Calu3 (cell line): ENCODE measurements around the gene PPP1R14C. TPM values are rescaled to one million over a fixed set of nuclear protein-coding genes. Genes with fewer than 3 reads are reported as not detected.

ENCODE experiments used
- BruUV-seq: library from RNA; stranded (reverse); fragments of 400-500 nt; replicated peaks from 2 replicates; lab custom pipeline; 2021; lab: Mats Ljungman, UMichigan
- CTCF ChIA-PET: fragments of 300-600 bp; sonication (Branson Sonifier 250); formaldehyde crosslinking; loops from one replicate; lab custom pipeline; 2022; ENCODE audit warnings: antibody characterized with exemption; lab: Charles Lee
- DNase-seq: peaks from one replicate; pipeline ENCODE4 v3.0.0; 2022
- H3K27ac Mint-ChIP-seq: one replicate; pipeline ENCODE4 v1.8.0; 2022; ENCODE audit warnings: mixed read lengths; ENCODE audit not compliant: unreplicated experiment
- H3K27me3 Mint-ChIP-seq: one replicate; pipeline ENCODE4 v1.8.0; 2022; ENCODE audit warnings: mixed read lengths; ENCODE audit not compliant: unreplicated experiment
- H3K36me3 Mint-ChIP-seq: one replicate; pipeline ENCODE4 v1.8.0; 2022; ENCODE audit warnings: mild to moderate bottlenecking, moderate library complexity, mixed read lengths; ENCODE audit not compliant: insufficient read depth, unreplicated experiment
- H3K4me1 Mint-ChIP-seq: one replicate; pipeline ENCODE4 v1.8.0; 2022; ENCODE audit warnings: mild to moderate bottlenecking, low read depth, mixed read lengths; ENCODE audit not compliant: unreplicated experiment
- H3K4me3 Mint-ChIP-seq: one replicate; pipeline ENCODE4 v1.8.0; 2022; ENCODE audit warnings: mild to moderate bottlenecking, low read depth, moderate library complexity, mixed read lengths; ENCODE audit not compliant: unreplicated experiment
- H3K9me3 Mint-ChIP-seq: one replicate; pipeline ENCODE4 v1.8.0; 2022; ENCODE audit warnings: low read depth, mixed read lengths; ENCODE audit not compliant: unreplicated experiment
- intact Hi-C: fragments of 100-400 bp; cut with micrococcal nuclease; formaldehyde crosslinking; loops from one replicate; pipeline ENCODE4 v1.10.0; 2022; ENCODE audit not compliant: unreplicated experiment
- total RNA-seq: library from RNA; stranded (reverse); gene quantifications from 2 replicates; pipeline ENCODE4 v1.2.3, GENCODE V29; 2022
- TF ChIP-seq, protein P1 (sequence below): fragments of 200-600 bp; IDR thresholded peaks from one replicate; pipeline ENCODE4 v1.8.0; 2022; ENCODE audit warnings: antibody characterized with exemption; ENCODE audit not compliant: unreplicated experiment

The PPP1R14C gene
- total RNA-seq, 1 experiment from 2014 or later: 3.6 TPM

DNA sequence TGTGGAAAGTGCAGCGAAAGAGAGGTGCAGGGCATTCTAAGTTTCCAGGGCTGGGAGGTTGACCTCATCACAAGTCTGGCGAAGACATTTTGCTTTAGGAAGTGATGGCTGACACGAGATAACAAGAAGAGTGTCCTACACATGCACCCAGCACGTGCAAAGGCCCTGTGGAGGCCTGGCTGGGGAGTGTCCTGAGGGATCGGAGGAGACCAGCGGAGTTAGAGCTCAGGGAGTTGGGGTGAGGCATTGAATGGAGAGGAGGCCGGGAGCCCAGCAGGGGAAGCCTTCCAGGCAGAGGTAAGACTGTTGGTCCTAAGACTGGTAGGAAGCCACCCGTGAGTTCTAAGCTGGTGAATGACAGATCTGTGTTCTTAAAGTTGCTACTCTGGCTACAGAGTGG, 58.4 kb downstream of the PPP1R14C start:
- no peaks in the 10 kb centered on the region for H3K9me3 Mint-ChIP-seq
- no peak overlapping the region for H3K4me3 Mint-ChIP-seq
- DNase-seq: no peak
- H3K27me3 Mint-ChIP-seq: no peaks in the 10 kb centered on the region
- H3K36me3 Mint-ChIP-seq: peaks cover 5% of the 10 kb centered on the region
- intact Hi-C loops: no loop called here
- CTCF ChIA-PET: no interaction called here
- no peak overlapping the region for H3K27ac Mint-ChIP-seq
- TF ChIP-seq, protein P1, sequence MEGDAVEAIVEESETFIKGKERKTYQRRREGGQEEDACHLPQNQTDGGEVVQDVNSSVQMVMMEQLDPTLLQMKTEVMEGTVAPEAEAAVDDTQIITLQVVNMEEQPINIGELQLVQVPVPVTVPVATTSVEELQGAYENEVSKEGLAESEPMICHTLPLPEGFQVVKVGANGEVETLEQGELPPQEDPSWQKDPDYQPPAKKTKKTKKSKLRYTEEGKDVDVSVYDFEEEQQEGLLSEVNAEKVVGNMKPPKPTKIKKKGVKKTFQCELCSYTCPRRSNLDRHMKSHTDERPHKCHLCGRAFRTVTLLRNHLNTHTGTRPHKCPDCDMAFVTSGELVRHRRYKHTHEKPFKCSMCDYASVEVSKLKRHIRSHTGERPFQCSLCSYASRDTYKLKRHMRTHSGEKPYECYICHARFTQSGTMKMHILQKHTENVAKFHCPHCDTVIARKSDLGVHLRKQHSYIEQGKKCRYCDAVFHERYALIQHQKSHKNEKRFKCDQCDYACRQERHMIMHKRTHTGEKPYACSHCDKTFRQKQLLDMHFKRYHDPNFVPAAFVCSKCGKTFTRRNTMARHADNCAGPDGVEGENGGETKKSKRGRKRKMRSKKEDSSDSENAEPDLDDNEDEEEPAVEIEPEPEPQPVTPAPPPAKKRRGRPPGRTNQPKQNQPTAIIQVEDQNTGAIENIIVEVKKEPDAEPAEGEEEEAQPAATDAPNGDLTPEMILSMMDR: no peak
- H3K4me1 Mint-ChIP-seq: peaks cover 29% of the 10 kb centered on the region
- no TSS peak for BruUV-seq

DNA sequence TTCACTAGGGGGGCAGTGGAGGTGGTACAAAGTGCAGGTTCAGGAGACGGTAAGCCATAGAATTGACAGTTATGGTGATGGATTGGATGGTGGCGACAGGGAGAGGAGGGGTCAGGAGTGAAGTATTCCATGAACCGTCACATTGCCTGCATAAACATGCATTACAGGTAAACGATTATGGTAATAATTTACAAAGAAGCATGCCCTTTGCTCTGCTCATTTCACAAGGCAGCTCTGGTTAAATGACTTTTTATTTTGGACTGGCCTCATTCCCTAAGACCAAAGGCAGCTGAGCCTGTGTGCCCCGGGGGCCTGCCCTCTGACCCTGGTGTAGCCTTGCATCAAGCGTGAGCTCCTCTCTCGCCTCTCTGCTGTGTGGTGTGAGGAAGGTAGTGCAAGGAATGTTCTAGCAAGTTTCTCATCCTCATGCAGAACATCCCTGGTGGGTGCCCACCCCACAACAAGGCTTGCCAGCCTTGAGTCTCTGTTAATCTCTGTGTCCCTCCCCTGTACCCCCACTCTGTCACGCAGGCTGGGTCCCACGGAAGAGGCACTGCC, 59.0 kb downstream of the PPP1R14C start:
- intact Hi-C loops: no loop called here
- TF ChIP-seq, protein P1: no peak
- BruUV-seq: no TSS peak
- Mint-ChIP-seq H3K36me3 (peaks cover 5% of the 10 kb centered on the region), H3K4me1 (peaks cover 29% of the 10 kb centered on the region), H3K9me3 (no peaks in the 10 kb centered on the region), H3K27me3 (no peaks in the 10 kb centered on the region), H3K27ac (no peak overlapping the region), H3K4me3 (no peak overlapping the region)
- CTCF ChIA-PET: no interaction called here
- DNase-seq: no peak

DNA sequence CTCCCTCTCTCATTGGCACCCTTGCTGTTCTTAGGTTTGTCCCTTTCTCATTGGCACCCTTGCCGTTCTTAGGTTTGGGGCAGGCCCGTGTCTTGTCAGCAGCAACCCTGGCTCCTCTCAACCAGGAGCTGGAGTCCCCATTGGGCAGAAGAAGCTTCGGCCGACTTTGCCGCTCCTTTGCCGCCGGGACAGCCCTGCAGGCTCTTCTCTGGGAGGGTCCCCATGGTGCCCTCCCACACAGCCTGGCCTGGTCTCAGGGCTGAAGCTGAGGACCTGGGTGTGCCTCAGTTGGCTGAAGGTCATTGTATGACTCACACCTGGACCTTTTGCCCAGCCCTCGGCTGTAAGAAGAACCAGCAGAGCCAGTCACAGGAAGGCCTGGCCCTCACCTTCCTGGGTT, 59.6 kb downstream of the PPP1R14C start:
- peak; percentile 10 for DNase-seq
- Mint-ChIP-seq H3K4me1 (peaks cover 29% of the 10 kb centered on the region), H3K4me3 (peak overlapping the region; percentile 22), H3K27ac (no peak overlapping the region), H3K27me3 (no peaks in the 10 kb centered on the region), H3K36me3 (peaks cover 5% of the 10 kb centered on the region), H3K9me3 (no peaks in the 10 kb centered on the region)
- BruUV-seq: no TSS peak
- TF ChIP-seq, protein P1: no peak
- CTCF ChIA-PET: no interaction called here
- intact Hi-C loops: no loop called here

DNA sequence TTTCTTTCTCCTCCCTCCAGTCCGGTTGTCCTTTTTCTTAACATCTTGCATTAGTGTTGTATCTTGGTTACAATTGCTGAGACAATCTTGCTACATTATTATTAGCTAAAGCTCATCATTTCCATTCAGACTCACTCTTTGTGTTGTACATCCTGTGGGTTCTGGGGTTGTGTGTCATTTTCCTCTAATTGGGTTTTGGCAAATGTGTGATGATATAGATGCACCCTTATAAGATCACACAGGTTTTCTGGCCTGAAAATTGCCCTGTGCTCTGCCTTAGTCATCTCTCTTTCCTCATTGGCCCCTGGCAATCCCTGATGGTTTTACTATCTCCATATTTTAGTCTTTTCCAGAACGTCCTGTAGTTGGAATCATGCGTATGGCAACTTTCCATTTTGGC, 60.1 kb downstream of the PPP1R14C start:
- peak overlapping the region; percentile 22 for H3K4me3 Mint-ChIP-seq
- CTCF ChIA-PET: no interaction called here
- no peaks in the 10 kb centered on the region for H3K9me3 Mint-ChIP-seq
- H3K27me3 Mint-ChIP-seq: no peaks in the 10 kb centered on the region
- no TSS peak for BruUV-seq
- intact Hi-C loops: no loop called here
- no peak for DNase-seq
- H3K4me1 Mint-ChIP-seq: peaks cover 29% of the 10 kb centered on the region
- no peak overlapping the region for H3K27ac Mint-ChIP-seq
- TF ChIP-seq, protein P1: no peak
- H3K36me3 Mint-ChIP-seq: peaks cover 5% of the 10 kb centered on the region
